ENCODE results near the gene C1orf167. TPM values are rescaled to one million over a fixed set of nuclear protein-coding genes. Genes with fewer than 3 reads are reported as not detected.

Gene C1orf167
- total and polyA plus RNA-seq, 5 donors from 2014 or later: 0.61 to 1.3 (median 1.0) TPM; not detected in 2

DNA sequence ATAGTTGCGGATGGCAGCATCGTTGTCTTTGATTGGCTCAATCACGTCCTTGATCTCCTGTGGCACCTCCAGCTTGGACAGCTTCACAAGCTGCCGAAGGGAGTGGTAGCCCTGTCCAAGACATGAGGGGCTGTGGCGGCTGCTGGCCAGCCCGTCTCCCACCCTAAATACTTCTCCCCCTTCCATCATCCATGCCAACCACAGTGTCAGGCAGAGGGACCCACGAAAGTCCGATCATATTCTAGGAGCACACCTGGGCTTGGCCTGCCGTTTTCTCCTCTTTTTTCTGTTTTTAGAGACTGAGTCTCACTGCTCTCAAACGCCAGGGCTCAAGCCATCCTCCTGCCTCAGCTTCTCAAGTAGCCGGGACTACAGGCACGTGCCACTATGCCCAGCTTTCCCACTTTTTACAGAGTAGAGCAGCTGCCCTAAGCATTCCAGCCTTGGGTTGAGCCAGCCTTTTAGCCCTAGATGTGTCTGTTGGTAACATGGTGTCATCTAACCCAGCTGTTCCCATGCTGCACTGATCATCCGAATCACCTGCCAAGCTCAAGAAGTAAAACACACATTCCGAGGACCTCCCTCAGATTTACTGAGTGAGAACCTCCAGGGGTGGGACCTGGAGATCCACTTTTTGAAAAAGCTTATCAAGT lies 33.4 kb downstream of the C1orf167 start:
- ATAC-seq (ENCODE audit: low read depth in 2 of 2): no peak
- Mint-ChIP-seq H3K9me3 (no peaks in the 10 kb centered on the region), H3K4me3 (peak overlapping the region in 1 of 4 donors; percentile 73), H3K4me1 (peaks cover 0 to 4% (median 0%) of the 10 kb centered on the region in 4 donors), H3K27ac (no peak overlapping the region), H3K36me3 (peaks cover 30% of the 10 kb centered on the region), H3K27me3 (no peaks in the 10 kb centered on the region)
- Histone ChIP-seq H3K27ac (ENCODE audit: insufficient read depth, low read length, poor library complexity, severe bottlenecking) (no peak overlapping the region), H3K36me3 (ENCODE audit: control insufficient read depth, insufficient read depth, low read length) (peaks cover 60% of the 10 kb centered on the region), H3K9me3 (ENCODE audit: control insufficient read depth in 2 of 2, low read length in 2 of 2) (no peaks in the 10 kb centered on the region), H3K4me3 (ENCODE audit: low read depth, low read length) (no peak overlapping the region), H3K27me3 (ENCODE audit: control insufficient read depth, insufficient read depth, low read length) (no peaks in the 10 kb centered on the region), H3K4me1 (ENCODE audit: control insufficient read depth, insufficient read depth, low read length, poor library complexity, severe bottlenecking) (no peaks in the 10 kb centered on the region)
- DNase-seq: no peak

DNA sequence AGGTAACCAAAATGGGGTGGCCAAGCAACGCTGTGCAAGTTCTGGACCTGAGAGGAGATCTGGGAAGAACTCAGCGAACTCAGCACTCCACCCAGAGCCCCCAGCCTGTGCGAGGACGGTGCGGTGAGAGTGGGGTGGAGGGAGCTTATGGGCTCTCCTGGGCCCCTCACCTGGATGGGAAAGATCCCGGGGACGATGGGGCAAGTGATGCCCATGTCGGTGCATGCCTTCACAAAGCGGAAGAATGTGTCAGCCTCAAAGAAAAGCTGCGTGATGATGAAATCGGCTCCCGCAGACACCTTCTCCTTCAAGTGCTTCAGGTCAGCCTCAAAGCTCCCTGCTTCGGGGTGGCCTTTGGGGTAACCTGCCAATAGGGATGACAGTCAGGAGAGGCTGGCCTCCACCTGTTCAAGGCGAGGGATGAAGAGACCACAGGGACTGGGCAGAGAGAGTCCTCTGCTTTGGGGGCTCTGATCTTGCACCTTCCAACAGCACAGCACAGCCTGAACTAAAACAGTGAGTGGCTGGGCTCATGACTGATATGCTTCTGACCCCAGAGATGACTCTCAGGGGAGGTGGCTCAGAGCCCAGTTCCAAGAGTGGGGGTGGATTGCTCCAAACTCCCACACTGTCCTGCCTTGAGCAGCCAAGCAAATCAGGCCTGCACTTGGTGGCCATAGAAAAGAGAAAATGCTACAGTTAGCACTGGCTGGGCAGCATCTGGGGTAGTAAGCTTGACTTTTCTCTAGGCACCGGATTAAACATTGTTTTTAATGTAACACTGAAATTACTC lies 34.2 kb downstream of the C1orf167 start:
- no peaks in the 10 kb centered on the region for H3K27me3 ChIP-seq (ENCODE audit: control insufficient read depth, insufficient read depth, low read length)
- H3K9me3 ChIP-seq (ENCODE audit: control insufficient read depth in 2 of 2, low read length in 2 of 2): no peaks in the 10 kb centered on the region
- peaks cover 0 to 6% (median 0%) of the 10 kb centered on the region in 4 donors for H3K4me1 Mint-ChIP-seq
- H3K27ac ChIP-seq (ENCODE audit: insufficient read depth, low read length, poor library complexity, severe bottlenecking): no peak overlapping the region
- H3K9me3 Mint-ChIP-seq: peaks cover 0 to 2% (median 0%) of the 10 kb centered on the region in 7 donors
- H3K4me3 ChIP-seq (ENCODE audit: low read depth, low read length): no peak overlapping the region
- ATAC-seq (ENCODE audit: low read depth in 2 of 2): no peak
- no peak overlapping the region for H3K27ac Mint-ChIP-seq
- H3K4me3 Mint-ChIP-seq: no peak overlapping the region
- peaks cover 64% of the 10 kb centered on the region for H3K36me3 ChIP-seq (ENCODE audit: control insufficient read depth, insufficient read depth, low read length)
- peaks cover 28% of the 10 kb centered on the region for H3K36me3 Mint-ChIP-seq
- no peaks in the 10 kb centered on the region for H3K4me1 ChIP-seq (ENCODE audit: control insufficient read depth, insufficient read depth, low read length, poor library complexity, severe bottlenecking)
- H3K27me3 Mint-ChIP-seq: no peaks in the 10 kb centered on the region
- DNase-seq: no peak

DNA sequence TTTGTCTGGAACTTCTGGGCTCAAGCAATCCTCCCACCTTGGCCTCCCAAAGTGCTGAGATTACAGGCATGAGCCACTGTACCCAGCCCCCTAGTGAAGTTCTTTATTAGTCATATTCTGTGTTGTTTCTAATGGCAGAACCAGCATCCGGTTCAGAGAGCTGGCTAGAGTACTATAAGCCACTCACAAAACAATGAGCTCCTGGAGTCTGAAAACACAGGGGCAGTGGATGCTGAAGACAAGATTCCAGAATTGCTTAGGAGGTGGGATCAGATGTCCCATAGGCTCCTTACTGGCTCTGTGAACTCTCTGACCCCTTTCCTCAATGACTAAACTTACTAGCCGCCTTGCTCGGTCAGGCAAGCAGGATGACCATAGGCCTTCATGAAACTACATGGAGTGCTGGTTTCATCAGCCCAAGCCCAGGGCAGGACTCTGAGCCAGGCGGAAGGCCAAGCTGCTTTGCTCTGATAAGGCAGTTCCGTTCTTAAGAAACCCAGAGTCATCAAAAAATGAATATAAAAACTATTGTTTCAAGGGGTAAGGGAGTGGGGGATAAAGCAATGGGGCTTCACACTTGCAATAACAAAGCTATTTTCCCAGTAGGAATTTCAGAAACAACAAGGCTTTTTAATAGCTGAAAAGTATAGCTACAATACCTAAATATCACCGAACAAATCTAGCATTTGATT lies 35.7 kb downstream of the C1orf167 start:
- Histone ChIP-seq H3K4me1 (ENCODE audit: control insufficient read depth, insufficient read depth, low read length, poor library complexity, severe bottlenecking) (peaks cover 8% of the 10 kb centered on the region), H3K27ac (ENCODE audit: insufficient read depth, low read length, poor library complexity, severe bottlenecking) (no peak overlapping the region), H3K27me3 (ENCODE audit: control insufficient read depth, insufficient read depth, low read length) (no peaks in the 10 kb centered on the region), H3K4me3 (ENCODE audit: low read depth, low read length) (no peak overlapping the region), H3K36me3 (ENCODE audit: control insufficient read depth, insufficient read depth, low read length) (peaks cover 56% of the 10 kb centered on the region), H3K9me3 (ENCODE audit: control insufficient read depth in 2 of 2, low read length in 2 of 2) (no peaks in the 10 kb centered on the region)
- Mint-ChIP-seq H3K4me1 (peaks cover 0 to 17% (median 6%) of the 10 kb centered on the region in 4 donors), H3K36me3 (peaks cover 23% of the 10 kb centered on the region), H3K4me3 (no peak overlapping the region), H3K9me3 (peaks cover 0 to 2% (median 0%) of the 10 kb centered on the region in 7 donors), H3K27me3 (no peaks in the 10 kb centered on the region), H3K27ac (no peak overlapping the region)
- DNase-seq (no peak), ATAC-seq (ENCODE audit: low read depth in 2 of 2) (no peak)

DNA sequence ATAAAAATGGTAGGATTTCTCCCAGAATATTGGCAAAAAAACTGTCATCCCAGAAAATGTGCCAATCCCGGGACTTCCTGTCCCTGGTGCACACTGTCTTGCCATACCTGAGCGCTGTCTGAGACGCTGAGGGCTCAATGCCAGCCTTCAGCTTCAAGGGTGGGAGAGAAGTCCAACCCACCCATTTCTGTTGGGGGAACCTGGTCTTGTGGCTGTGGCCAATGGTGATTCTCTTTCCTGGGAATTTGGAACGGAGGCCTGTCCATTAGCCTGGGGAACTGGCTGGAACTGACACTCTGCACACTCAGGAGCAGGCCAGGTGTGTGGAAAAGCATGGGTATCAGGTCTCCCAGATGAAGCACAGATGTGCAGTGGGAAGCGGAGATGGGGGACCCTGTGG lies 37.1 kb downstream of the C1orf167 start:
- ATAC-seq (ENCODE audit: low read depth in 2 of 2) (no peak), DNase-seq (no peak)
- peaks cover 0 to 30% (median 17%) of the 10 kb centered on the region in 4 donors for H3K4me1 Mint-ChIP-seq
- peaks cover 50% of the 10 kb centered on the region for H3K36me3 ChIP-seq (ENCODE audit: control insufficient read depth, insufficient read depth, low read length)
- peaks cover 23% of the 10 kb centered on the region for H3K36me3 Mint-ChIP-seq
- peak overlapping the region in 2 of 3 donors; percentile 15 to 29 for H3K27ac Mint-ChIP-seq
- H3K4me1 ChIP-seq (ENCODE audit: control insufficient read depth, insufficient read depth, low read length, poor library complexity, severe bottlenecking): peaks cover 22% of the 10 kb centered on the region
- no peaks in the 10 kb centered on the region for H3K27me3 Mint-ChIP-seq
- no peaks in the 10 kb centered on the region for H3K9me3 ChIP-seq (ENCODE audit: control insufficient read depth in 2 of 2, low read length in 2 of 2)
- H3K9me3 Mint-ChIP-seq: peaks cover 0 to 2% (median 0%) of the 10 kb centered on the region in 7 donors
- H3K4me3 Mint-ChIP-seq: peak overlapping the region in 1 of 4 donors; percentile 71
- no peaks in the 10 kb centered on the region for H3K27me3 ChIP-seq (ENCODE audit: control insufficient read depth, insufficient read depth, low read length)
- no peak overlapping the region for H3K27ac ChIP-seq (ENCODE audit: insufficient read depth, low read length, poor library complexity, severe bottlenecking)
- no peak overlapping the region for H3K4me3 ChIP-seq (ENCODE audit: low read depth, low read length)

DNA sequence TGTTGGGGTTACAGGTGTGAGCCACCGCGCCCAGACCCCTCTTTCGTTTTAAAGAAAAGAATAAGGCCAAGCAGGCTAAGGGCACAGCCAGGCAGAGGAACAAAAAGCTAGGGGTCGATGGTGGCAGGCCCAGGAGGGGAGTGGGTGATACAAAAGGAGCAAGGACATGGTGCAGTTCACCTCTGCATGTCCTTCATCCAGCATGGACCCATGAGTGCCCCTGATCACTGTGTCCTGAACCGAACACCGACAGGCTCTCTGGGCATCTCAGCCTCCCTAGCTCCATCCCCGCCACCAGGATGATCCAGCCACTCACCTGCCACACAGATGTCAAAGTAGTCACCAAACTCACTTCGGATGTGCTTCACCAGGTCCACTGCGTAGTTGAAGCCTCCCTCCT lies 37.9 kb downstream of the C1orf167 start:
- no peak overlapping the region for H3K27ac Mint-ChIP-seq
- no peak overlapping the region for H3K4me3 Mint-ChIP-seq
- H3K9me3 ChIP-seq (ENCODE audit: control insufficient read depth in 2 of 2, low read length in 2 of 2): no peaks in the 10 kb centered on the region
- peaks cover 30% of the 10 kb centered on the region for H3K4me1 ChIP-seq (ENCODE audit: control insufficient read depth, insufficient read depth, low read length, poor library complexity, severe bottlenecking)
- H3K36me3 ChIP-seq (ENCODE audit: control insufficient read depth, insufficient read depth, low read length): peaks cover 42% of the 10 kb centered on the region
- H3K4me3 ChIP-seq (ENCODE audit: low read depth, low read length): no peak overlapping the region
- H3K27me3 ChIP-seq (ENCODE audit: control insufficient read depth, insufficient read depth, low read length): no peaks in the 10 kb centered on the region
- ATAC-seq (ENCODE audit: low read depth in 2 of 2) (no peak), DNase-seq (no peak)
- H3K27ac ChIP-seq (ENCODE audit: insufficient read depth, low read length, poor library complexity, severe bottlenecking): no peak overlapping the region
- H3K27me3 Mint-ChIP-seq: no peaks in the 10 kb centered on the region
- H3K9me3 Mint-ChIP-seq: peaks cover 0 to 2% (median 0%) of the 10 kb centered on the region in 7 donors
- peaks cover 0 to 38% (median 21%) of the 10 kb centered on the region in 4 donors for H3K4me1 Mint-ChIP-seq
- peaks cover 19% of the 10 kb centered on the region for H3K36me3 Mint-ChIP-seq

DNA sequence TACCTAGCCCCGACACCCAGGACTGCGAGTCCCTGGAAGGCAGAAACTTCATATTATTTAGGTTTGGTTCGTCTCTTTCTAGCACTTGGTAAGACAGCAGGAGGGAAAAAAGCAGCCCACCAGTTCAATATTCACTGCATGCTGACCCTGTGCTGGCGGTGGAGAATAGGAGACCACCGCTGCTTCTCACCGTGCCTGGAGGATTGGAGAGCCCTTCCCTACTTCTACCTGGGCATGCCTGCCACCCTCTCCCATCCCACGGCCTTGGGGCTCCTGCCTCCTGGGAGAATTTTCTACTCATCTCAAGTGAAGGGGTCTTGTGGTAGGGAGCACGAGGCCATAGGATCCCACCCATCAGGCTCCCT lies 38.4 kb downstream of the C1orf167 start:
- Mint-ChIP-seq H3K36me3 (peaks cover 16% of the 10 kb centered on the region), H3K4me1 (peaks cover 0 to 40% (median 21%) of the 10 kb centered on the region in 4 donors), H3K4me3 (no peak overlapping the region), H3K9me3 (peaks cover 0 to 2% (median 0%) of the 10 kb centered on the region in 7 donors), H3K27ac (no peak overlapping the region), H3K27me3 (no peaks in the 10 kb centered on the region)
- H3K27me3 ChIP-seq (ENCODE audit: control insufficient read depth, insufficient read depth, low read length): no peaks in the 10 kb centered on the region
- no peak overlapping the region for H3K4me3 ChIP-seq (ENCODE audit: low read depth, low read length)
- DNase-seq (no peak), ATAC-seq (ENCODE audit: low read depth in 2 of 2) (no peak)
- H3K36me3 ChIP-seq (ENCODE audit: control insufficient read depth, insufficient read depth, low read length): peaks cover 38% of the 10 kb centered on the region
- H3K27ac ChIP-seq (ENCODE audit: insufficient read depth, low read length, poor library complexity, severe bottlenecking): no peak overlapping the region
- H3K4me1 ChIP-seq (ENCODE audit: control insufficient read depth, insufficient read depth, low read length, poor library complexity, severe bottlenecking): peaks cover 35% of the 10 kb centered on the region
- H3K9me3 ChIP-seq (ENCODE audit: control insufficient read depth in 2 of 2, low read length in 2 of 2): no peaks in the 10 kb centered on the region

DNA sequence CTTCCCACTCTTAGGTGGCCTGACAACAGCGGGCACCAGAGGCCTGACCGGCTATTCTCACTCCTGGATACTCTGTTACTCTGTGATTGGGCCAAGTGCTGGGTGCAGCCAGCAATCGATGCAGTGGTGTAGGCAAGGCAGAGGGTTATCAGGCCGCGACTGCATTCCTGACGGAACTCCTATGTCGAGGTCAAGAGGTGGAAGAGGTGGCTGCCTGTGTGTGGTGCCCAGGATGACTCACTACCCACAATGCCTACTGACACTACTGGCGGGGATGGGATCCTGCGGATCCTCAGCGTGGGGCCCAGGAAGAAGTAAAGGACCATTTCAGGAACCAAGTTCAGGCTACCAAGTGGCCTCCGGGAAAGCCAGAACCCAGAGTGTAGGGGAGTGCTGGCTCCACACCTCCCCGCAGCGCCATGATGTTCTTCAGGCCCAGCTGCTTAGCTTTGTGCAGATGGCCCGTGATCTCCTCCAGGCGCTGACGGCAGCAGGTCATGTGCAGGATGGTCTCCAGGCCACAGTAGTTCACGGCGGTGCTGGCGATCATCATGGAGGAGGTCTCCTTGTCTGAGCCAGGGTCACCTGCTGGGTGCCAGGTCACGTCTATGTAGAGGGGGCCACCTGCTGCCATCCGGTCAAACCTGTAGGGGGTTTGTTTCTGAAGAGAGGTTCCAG lies 38.9 kb downstream of the C1orf167 start:
- ATAC-seq (ENCODE audit: low read depth in 2 of 2): no peak
- peak overlapping the region in 2 of 4 donors; percentile 41 to 99 for H3K4me3 Mint-ChIP-seq
- H3K4me1 Mint-ChIP-seq: peaks cover 0 to 41% (median 22%) of the 10 kb centered on the region in 4 donors
- H3K27me3 ChIP-seq (ENCODE audit: control insufficient read depth, insufficient read depth, low read length): no peaks in the 10 kb centered on the region
- peak overlapping the region in 1 of 3 donors; percentile 63 for H3K27ac Mint-ChIP-seq
- H3K27ac ChIP-seq (ENCODE audit: insufficient read depth, low read length, poor library complexity, severe bottlenecking): no peak overlapping the region
- no peak for DNase-seq
- H3K9me3 Mint-ChIP-seq: peaks cover 0 to 2% (median 0%) of the 10 kb centered on the region in 7 donors
- H3K36me3 Mint-ChIP-seq: peaks cover 11% of the 10 kb centered on the region
- no peaks in the 10 kb centered on the region for H3K9me3 ChIP-seq (ENCODE audit: control insufficient read depth in 2 of 2, low read length in 2 of 2)
- peaks cover 37% of the 10 kb centered on the region for H3K4me1 ChIP-seq (ENCODE audit: control insufficient read depth, insufficient read depth, low read length, poor library complexity, severe bottlenecking)
- H3K27me3 Mint-ChIP-seq: no peaks in the 10 kb centered on the region
- H3K4me3 ChIP-seq (ENCODE audit: low read depth, low read length): no peak overlapping the region
- H3K36me3 ChIP-seq (ENCODE audit: control insufficient read depth, insufficient read depth, low read length): peaks cover 32% of the 10 kb centered on the region
